GM18861 (cell line): Measurements from ENCODE around the gene GDF15.

Experiments used
- ATAC-seq: cut with Tn5 transposase; IDR thresholded peaks from one replicate; pipeline ENCODE4 v1.9.1; 2021; ENCODE audit not compliant: unreplicated experiment

Gene GDF15

DNA sequence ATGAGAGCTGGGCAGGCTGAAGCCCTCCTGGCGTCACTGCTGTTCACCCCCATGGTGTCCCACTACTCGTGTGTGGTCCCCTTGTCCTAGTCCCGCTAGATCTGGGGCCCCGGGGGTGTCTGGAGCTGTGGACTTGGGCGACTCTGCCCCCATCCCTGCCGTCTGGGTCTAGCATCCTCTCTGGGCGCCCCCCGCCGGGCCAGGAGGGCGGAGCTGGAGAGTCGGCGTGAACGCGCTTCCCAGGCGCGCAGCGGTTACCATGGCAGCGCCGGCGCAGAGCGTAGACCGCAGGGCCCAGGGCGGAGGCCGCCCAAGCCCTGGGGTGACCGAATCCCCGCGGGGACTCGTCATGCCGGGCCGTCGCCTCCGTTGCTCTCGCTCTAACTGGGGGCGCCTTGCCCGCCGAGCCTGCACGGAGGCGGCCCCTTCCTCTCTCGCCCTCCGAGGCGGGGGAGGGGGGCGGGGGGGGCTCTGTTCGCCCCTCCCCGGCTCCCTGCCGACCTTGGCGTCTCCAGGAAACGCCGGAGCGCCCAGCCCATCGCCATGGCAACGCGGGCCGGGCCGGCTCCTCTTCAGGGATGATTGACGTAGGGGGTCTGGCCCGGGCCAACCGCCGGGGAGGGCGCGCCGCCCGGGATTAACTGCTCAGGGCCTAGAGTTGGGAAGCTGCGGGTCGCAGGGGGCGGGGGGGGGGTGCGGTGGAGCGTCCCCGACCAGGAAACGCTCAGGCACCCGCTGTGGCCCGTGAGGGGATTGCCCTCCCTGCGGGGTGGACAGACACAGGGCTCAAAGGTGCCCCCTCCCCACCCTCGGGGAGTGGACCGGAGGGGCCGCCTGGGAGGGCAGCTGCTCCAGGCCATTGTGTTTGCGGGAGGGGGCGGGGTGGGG lies 43.1 kb downstream of the GDF15 start:
- ATAC-seq, result peak; percentile 58

DNA sequence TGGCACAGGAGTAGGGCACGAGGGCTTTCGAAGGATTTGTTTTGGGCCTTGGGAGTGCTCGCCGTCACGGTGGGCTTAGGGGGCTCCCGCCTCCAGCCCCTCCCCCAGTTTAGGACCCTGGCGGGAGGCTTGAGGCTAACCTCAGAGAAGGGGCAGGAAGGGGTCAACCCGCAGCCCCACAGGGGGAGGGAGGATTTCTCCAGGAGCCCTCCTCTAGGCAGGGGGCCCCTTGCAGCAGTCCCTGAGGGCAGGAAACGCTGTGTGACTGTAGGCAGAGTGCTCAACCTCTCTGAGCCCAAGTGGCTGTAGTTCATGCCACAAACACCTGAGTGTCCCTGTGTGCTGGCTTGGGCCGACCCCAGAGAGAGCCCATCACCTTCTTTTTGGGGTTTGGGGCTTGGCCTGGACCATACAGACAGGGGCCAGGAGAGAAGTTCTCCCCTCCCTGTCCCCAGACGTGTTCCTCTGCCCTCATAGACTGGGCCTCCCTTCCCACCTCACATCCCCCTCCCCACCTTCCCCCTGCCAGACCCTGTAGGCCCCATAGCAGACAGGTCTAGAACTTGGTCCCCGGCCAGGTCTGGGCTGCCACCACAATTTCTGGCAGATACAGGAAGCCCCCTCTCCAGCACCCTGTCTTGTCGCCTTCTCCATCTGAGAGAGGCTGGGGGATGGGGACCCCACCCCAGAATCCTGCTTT lies 43.9 kb downstream of the GDF15 start:
- ATAC-seq, result no peak

DNA sequence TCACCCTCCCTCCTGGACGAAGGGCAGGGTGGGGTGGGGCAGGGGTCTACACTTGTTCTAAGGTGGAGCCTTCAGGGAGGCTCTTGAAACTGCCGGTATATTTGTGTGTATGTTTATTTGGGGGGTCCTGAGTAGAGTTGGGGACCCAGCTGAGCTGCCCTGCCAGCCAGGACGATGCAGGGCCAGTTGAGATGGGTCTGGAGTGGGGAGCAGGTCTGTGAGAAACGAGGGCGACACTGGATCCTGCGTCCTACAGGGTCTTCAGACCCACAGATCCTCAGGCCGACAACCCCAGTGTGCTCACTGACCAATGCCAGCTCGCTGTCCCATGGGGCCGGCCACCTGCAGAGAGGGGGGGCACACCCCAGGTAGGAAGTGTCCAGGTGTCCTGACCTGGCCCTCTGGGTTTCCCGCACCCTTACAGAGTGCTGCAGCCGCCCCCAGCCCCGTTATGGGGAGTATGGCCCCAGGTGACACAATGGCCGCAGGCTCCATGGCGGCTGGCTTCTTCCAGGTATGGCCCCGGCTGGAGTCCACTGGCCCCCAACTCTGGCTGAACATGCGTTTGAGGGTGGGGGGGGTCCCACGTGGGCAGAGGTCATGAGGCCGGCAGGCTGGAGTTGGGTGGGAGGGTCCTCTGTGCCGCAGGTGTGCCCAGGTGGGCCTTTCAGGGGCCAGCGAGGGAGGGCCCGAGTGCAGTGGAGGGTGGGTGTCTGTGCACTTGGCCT lies 44.6 kb downstream of the GDF15 start:
- no peak for ATAC-seq

DNA sequence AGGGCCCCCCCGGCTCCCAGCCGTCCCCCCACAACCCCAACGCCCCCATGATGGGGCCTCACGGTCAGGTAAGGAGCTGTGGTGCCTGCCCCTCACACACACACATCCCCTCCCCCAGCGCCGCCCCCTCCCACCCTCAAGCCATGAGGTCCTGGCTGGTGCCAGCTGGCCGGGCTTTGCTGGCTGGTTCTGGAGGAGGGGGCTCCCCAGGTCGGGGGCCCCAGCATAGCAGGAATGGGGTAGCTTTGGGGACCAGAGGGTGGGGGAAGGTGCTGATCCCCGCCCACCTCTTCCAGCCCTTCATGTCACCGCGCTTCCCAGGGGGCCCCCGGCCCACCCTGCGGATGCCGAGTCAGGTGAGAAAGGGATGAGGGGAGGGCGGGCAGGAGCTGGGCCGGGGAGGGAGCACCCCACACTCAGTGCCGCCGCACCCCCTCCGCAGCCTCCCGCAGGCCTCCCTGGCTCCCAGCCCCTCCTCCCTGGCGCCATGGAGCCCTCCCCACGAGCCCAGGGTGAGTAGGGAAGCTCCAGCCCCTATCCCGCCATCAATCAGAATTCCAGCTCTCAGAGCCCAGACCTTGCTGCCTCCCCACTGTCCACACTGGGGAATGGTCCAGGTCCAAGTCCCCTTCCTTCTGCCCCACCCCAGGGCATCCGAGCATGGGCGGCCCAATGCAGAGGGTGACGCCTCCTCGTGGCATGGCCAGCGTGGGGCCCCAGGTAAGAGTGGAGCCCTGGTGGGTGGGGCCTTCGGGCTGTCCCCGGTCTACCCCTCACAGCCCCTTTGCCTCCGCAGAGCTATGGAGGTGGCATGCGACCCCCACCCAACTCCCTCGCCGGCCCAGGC lies 45.6 kb downstream of the GDF15 start:
- no peak for ATAC-seq

DNA sequence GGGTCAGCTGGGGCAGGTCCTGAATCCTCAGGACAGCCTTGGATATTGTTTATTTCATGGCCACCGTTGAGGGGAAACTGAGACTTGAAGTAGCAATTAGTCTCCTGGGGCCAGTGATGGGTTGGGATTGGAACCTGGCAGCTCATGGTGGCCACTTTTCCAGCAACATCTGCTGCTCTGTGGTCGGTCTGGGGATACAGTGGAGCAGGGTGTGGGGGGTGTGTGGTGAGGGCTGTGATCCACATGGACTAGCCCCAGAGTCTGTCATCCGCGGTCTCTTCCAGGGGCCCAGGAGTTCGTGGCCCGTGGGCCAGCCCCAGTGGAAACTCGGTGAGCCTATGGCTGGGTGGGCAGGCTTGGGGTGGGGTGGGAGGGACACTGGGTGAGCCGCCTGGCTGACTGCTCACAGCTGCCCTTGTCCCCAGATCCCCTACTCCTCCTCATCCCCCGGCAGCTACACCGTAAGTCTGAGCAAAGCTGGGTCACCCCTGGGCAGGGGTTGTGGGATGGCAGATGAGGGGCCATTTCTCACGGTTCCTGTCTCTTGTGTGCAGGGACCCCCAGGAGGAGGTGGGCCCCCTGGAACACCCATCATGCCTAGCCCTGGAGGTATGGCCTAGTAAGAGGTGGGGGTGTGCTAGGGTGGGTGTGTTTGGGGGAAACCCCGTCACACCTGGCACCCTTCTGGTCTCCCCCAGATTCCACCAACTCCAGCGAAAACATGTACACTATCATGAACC lies 46.5 kb downstream of the GDF15 start:
- no peak for ATAC-seq

DNA sequence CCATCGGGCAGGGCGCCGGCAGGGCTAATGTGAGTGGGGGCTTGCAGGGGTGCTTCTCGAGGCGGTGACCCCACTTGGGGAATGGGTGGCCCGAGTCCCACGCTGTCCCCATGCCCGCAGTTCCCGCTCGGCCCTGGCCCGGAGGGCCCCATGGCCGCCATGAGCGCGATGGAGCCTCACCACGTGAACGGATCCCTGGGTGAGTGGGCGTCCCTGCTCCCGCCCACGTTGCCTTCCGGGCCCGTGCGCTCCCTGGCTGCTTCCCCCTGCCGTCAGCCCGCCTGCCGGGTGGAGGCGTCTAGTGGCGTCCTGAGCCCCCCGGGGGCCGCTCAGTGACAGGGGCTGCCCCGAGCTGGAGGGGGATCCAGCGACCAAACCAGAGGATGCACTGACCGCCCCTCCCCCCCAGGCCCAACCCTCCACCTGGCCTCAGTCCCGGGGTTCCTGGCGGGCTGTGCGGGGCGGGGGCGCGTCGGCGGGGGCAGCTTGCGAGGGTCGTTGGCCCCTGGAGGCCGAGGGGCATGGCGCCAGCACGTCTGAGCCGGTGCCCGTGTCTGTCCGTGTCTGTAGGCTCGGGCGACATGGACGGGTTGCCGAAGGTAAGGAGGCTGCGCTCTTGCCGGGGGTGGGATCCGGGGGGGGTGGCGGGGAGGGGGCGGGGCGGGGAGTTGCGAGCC lies 47.2 kb downstream of the GDF15 start:
- ATAC-seq, result no peak

DNA sequence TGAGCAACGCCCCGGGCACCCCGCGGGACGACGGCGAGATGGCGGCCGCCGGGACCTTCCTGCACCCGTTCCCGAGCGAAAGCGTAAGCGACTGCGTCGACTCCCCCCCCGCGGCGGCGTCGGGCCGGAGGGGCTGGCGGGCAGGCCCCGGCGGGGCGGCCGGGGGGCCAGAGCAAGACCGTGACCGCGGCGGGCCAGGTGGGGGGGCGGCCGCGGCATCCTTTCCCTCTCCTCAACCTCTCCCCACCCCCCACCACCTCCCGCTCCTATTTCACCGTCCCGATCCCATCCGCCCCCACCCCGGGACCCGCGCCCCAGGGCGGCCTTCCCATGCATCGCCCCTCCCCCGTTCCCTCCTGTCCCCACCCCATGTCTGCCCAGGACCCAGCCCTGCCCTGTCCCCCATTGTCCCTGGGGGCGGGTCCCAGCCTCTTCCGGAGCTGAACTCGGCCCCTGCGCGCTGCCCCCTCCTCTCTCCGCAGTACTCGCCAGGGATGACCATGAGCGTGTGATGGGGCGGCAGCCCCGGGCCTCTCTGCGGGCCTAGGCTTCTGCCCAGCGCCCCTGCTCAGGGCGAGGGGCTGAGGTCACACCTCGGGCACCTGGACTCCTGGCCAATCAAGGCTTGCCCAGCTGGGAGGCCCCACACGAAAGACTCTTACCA lies 47.9 kb downstream of the GDF15 start:
- no peak for ATAC-seq

DNA sequence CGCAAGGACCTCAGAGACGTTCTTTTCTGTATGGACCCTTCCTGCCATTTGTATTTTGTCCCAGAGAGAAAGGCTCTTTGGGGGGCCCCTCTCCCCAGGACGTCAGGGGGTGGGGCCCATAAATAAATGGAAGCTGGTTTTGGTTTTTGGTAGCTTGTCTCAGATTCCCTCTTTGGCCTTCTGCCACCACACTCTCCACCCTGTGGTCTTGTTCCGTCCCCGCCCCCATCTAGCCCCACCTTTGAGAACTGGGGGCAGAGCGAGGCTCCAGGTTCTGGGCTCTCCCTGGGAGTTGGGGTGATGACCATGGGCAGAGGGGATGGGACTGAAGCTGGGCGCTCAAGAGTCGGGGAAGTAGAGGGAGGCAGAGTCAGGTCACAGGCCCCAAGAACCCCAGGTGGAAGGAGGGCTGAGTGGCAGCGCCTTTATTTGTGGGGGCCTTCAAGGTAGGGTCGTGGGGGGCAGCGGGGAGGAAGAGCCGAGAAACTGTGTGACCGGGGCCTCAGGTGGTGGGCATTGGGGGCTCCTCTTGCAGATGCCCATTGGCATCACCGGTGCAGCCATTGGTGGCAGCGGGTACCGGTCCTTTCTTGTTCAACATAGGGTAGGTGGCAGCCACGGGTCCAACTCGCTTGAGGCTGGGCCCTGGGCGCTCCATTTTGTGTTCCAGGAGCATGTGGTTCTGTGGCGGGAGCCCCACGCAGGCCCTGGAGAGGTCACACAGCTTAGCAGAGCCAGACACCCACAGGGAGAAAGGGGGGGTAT lies 48.6 kb downstream of the GDF15 start:
- no peak for ATAC-seq

DNA sequence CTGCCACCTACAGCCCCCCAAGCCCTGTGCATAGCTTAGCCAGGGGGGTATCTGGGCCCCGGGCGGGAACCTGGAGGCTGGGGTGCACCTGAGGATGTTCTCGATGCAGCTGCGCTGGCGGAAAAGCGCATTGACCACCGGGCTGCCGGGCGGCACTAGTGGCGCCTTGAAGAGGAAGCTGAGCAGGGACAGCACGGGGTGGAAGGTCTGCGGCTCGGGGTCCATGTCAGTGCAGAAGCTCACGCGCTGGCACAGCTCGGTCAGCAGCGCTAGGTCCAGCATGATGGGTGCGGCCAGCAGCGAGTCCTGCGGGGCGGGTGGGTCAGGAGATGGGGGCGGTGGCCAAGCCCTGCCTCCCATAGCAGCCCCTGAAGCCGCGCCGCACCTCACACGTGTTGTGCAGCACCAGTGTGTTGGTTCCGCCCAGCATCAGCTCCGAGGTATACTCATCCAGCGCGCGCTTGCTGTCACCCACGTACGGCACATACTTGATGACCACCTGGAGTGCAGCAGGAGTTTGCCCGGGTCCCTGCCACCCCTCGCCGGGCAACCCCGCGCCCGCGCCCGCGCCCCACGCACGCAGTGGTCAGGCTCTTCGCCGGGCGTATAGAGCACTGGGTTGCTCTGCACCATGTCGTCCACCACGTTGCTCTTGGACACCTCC lies 49.4 kb downstream of the GDF15 start:
- no peak for ATAC-seq

DNA sequence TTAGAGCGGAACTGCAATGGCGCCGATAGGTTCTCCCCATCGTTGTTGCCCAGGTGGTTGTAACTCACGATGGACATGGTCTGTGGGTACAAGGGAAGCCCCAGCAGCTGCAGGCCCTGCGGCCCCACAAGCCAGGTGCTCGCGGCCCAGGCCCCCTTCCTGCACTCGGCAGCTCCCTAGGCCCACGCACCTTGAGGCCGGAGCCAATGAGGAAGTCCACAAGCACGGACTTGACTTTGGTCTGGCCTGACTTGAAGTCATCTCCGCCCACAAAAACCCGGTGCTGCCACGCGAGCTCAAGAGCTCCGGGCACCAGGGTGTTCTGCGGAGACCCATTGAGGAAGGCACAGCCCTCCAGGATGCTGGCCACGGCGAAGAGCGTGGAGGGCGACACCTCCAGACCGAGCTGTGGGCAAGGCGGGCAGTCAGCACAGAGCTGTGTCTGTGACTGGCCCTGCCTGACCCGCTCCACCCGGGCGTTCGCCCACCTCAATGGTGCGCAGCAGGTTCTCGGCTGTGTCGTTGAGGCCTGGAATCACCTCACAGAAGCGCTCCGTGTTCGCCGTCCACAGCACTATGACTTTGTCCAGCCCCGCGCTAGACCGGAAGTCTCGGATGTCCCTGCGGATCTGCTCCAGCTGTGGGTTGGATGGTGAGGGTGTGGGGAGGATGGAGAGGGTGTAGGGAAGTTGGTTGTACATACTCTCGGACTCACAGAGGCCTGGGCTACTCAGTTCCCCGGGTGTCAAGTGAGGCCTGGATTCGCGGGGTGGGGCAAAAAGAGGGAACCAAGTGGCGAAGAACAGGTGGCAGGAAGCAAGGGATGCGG lies 50.1 kb downstream of the GDF15 start:
- no peak for ATAC-seq

DNA sequence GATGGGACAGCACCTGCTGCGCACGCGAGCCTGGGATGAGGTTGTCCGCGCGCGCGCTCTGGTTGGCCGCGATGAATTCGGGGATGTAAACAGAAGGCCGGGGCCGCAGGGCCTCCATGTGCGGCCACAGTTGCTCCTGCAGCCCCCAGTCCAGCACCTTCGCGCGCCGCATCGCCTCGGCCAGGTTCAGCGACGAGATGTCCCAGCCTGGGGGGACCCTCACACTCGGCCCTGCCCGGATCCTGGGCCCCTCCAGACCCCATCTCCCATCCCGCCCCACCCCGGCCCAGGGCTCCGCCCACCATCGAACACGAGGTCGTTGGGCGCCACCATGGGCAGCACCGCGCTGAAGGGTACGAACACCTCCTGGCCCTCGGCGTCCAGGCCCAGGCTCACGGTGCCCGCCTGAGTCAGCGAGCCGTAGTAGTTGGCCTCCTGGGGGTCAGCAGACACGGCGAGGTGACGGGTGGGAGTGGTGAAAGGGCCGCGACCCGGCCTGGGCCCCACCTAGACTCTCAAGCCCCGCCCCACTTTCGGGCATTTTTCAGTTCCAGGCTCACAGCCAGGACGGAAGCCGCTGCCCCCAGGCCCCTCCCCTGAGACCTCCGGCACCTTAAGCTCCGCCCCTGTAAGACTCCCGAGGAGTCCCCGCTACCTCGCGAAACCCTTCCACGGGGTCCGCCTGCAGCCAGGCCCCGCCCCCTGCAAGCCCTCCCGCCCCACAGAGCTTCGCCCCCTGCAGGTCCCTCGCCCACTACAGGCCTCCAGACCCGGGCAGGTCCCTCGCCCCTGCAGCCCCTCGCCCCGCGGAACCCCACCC lies 50.9 kb downstream of the GDF15 start:
- no peak for ATAC-seq

DNA sequence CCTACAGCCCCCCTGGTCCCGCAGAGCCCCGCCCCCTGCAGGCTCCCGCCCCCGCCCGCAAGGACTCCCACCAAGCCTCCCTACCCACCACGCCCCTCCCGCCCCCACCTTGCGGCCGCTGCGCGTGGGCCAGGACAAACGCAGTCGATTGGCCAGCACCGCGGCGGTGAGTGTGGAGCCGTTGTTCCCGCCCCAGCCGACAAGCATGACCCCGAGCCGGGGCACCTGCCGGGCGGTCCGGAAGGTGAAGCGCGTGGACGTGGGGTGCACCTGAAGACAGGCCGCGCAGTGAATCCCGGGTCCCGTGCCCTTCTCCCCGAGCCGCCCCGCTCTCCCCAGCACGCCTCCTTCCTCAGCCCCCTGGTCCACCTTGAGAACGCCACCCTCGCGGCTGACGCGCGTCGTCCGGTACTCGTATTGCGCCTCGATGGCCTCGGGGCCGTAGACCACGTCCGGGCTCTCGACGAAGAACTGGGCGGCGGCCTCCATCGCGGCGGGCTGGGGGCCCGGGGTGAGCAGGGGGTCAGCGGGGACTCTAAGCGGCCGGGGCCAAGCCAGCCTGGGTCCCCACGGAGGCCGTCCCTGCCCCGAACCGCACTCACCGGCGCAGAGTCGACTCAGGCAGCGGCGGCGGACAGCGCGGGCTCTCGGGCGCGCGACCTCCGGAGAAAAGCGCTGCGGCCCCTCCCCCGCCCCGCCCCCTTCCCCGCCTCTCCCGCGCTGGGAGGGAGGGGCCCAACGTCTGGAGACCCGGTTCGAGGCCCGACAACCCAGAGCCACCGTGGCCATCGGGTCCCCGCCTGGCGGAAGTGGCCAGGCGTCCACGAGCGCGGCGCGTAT lies 51.8 kb downstream of the GDF15 start, which contains the start of gene ISYNA1:
TSS of gene ISYNA1 (minus strand) at position 643 of the 840 bp plus-strand sequence. CDS start at position 489, 154 bp downstream.
- no peak for ATAC-seq

DNA sequence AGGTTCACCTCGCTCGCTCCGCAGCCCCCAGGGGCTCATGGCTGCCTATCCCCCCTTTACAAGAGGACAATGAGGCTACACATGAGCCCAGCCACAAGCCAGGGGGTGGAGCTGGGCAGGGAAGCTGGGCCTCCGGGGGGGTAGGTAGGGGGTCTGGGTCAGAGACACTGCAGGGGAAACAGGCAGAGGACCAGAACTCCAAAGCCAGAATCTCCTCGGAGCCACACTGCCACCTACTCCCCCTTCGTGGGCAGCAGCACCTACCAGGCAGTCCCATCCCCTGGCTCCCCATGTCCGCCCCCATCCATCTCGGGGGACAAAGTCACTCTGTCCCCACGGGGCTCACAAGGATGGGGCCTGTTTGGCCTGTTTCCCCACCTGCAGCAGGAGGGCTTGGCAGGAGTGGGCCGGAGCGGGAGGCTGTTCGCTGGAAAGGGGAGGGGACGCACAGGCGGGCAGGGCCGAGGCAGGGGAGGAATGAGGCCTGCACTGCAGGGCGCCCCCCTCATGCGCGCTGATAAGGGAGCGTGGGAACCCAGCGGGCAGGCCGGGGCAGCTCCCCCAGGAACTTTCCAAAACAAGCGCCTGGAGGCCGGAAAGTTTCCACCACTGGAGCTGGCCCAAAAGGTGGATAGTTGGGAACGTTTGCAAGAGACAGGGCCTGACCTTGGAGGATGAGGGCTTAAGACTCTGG lies 52.5 kb downstream of the GDF15 start:
- no peak for ATAC-seq
